ENCODE measurements around the gene MUSK.

The MUSK gene

GRCh38 chr9:110750272-110750671 lies 81.7 kb downstream of the MUSK start:
- H2AFZ ChIP-seq (ENCODE audit: low read depth), result no peak overlapping the region
- H3K9ac ChIP-seq, result no peak overlapping the region
- TF ChIP-seq CTCF (conservative IDR thresholded peaks at IDR 0.05; ENCODE audit: low read depth, low read length), result no peak
- H3K4me3 ChIP-seq (IDR thresholded peaks at IDR 0.05; ENCODE audit: insufficient read depth, low read depth, low read length), result no peak overlapping the region
- no peak overlapping the region for H3K4me2 ChIP-seq
- H3K36me3 ChIP-seq (ENCODE audit: insufficient read depth), result no peaks in the 10 kb centered on the region
- H3K27ac ChIP-seq, result no peak overlapping the region
- no peaks in the 10 kb centered on the region for H4K20me1 ChIP-seq (ENCODE audit: insufficient read depth)
- H3K27me3 ChIP-seq (ENCODE audit: insufficient read depth, low read depth), result no peaks in the 10 kb centered on the region
- no peaks in the 10 kb centered on the region for H3K4me1 ChIP-seq (ENCODE audit: low read depth, poor library complexity, severe bottlenecking)
- H3K79me2 ChIP-seq (ENCODE audit: insufficient read depth, low read depth), result no peaks in the 10 kb centered on the region

- no peaks in the 10 kb centered on the region for H4K20me1 ChIP-seq (ENCODE audit: insufficient read depth)
- no peaks in the 10 kb centered on the region for H3K79me2 ChIP-seq (ENCODE audit: insufficient read depth, low read depth)
- no peaks in the 10 kb centered on the region for H3K4me1 ChIP-seq (ENCODE audit: low read depth, poor library complexity, severe bottlenecking)
- no peak overlapping the region for H2AFZ ChIP-seq (ENCODE audit: low read depth)
- H3K9ac ChIP-seq, result no peak overlapping the region
- no peak for TF ChIP-seq CTCF (conservative IDR thresholded peaks at IDR 0.05; ENCODE audit: low read depth, low read length)
- no peak overlapping the region for H3K4me2 ChIP-seq
- no peaks in the 10 kb centered on the region for H3K27me3 ChIP-seq (ENCODE audit: insufficient read depth, low read depth)
- H3K36me3 ChIP-seq (ENCODE audit: insufficient read depth), result no peaks in the 10 kb centered on the region
- no peak overlapping the region for H3K27ac ChIP-seq
- no peak overlapping the region for H3K4me3 ChIP-seq (IDR thresholded peaks at IDR 0.05; ENCODE audit: insufficient read depth, low read depth, low read length)
These were observed 83.4 kb downstream of the MUSK start for GRCh38 chr9:110751971-110752370.

- Histone ChIP-seq H3K4me2 (no peak overlapping the region), H3K36me3 (ENCODE audit: insufficient read depth) (no peaks in the 10 kb centered on the region), H3K79me2 (ENCODE audit: insufficient read depth, low read depth) (no peaks in the 10 kb centered on the region), H4K20me1 (ENCODE audit: insufficient read depth) (no peaks in the 10 kb centered on the region), H3K4me3 (IDR thresholded peaks at IDR 0.05; ENCODE audit: insufficient read depth, low read depth, low read length) (no peak overlapping the region), H2AFZ (ENCODE audit: low read depth) (no peak overlapping the region), H3K9ac (no peak overlapping the region), H3K27me3 (ENCODE audit: insufficient read depth, low read depth) (no peaks in the 10 kb centered on the region), H3K27ac (no peak overlapping the region), H3K4me1 (ENCODE audit: low read depth, poor library complexity, severe bottlenecking) (no peaks in the 10 kb centered on the region)
- no peak for TF ChIP-seq CTCF (conservative IDR thresholded peaks at IDR 0.05; ENCODE audit: low read depth, low read length)
These were observed 84.2 kb downstream of the MUSK start for GRCh38 chr9:110752766-110753165.

GRCh38 chr9:110753731-110754231 lies 85.2 kb downstream of the MUSK start:
- Histone ChIP-seq H3K4me2 (no peak overlapping the region), H3K27me3 (ENCODE audit: insufficient read depth, low read depth) (no peaks in the 10 kb centered on the region), H3K27ac (no peak overlapping the region)

More at GRCh38 chr9:110753731-110754231, 85.2 kb downstream of the MUSK start:
- Histone ChIP-seq H3K4me3 (IDR thresholded peaks at IDR 0.05; ENCODE audit: insufficient read depth, low read depth, low read length) (no peak overlapping the region), H3K4me1 (ENCODE audit: low read depth, poor library complexity, severe bottlenecking) (no peaks in the 10 kb centered on the region), H4K20me1 (ENCODE audit: insufficient read depth) (no peaks in the 10 kb centered on the region), H3K36me3 (ENCODE audit: insufficient read depth) (no peaks in the 10 kb centered on the region), H3K9ac (no peak overlapping the region), H2AFZ (ENCODE audit: low read depth) (no peak overlapping the region), H3K79me2 (ENCODE audit: insufficient read depth, low read depth) (no peaks in the 10 kb centered on the region)
- TF ChIP-seq CTCF (conservative IDR thresholded peaks at IDR 0.05; ENCODE audit: low read depth, low read length), result no peak
